HEK293 (cell line): ENCODE measurements around the gene FES.

Experiments
- CTCF ChIA-PET: fragments of 350-600 bp; formaldehyde crosslinking; extraction: SDS; loops from one replicate; lab custom pipeline; 2021; ENCODE audit warnings: antibody characterized with exemption; lab: Yijun Ruan, JAX
- POLR2A ChIA-PET: fragments of 300-600 bp; formaldehyde crosslinking; extraction: SDS; loops from one replicate; lab custom pipeline; 2020; ENCODE audit warnings: antibody characterized with exemption, inconsistent platforms; lab: Yijun Ruan, JAX
- H3K27ac ChIP-seq: fragments of 200-500 bp; sonication (Bioruptor generic); 2 replicates; pipeline ENCODE4 v1.5.1; 2014; ENCODE audit warnings: low read depth, low read length, control low read depth, inconsistent platforms; ENCODE audit errors: extremely low read depth
- H3K36me3 ChIP-seq, 2 experiments: fragments of 200-500 bp in 1 of 2; sonication (Bioruptor generic) in 1 of 2; 1 replicate in 1 of 2; 2 replicates in 1 of 2; pipeline ENCODE4 v1.5.1; 2014 to 2017; ENCODE audit warnings: inconsistent platforms in 2 of 2, low read length in 2 of 2; ENCODE audit not compliant: control insufficient read depth in 2 of 2, insufficient read depth in 1 of 2
- H3K4me1 ChIP-seq: fragments of 200-500 bp; sonication (Bioruptor generic); 2 replicates; pipeline ENCODE4 v1.5.1; 2014; ENCODE audit warnings: mild to moderate bottlenecking, low read length, inconsistent platforms; ENCODE audit not compliant: control insufficient read depth, insufficient read depth
- H3K4me3 ChIP-seq: 2 replicates; pipeline ENCODE4 v1.5.1; 2011; ENCODE audit warnings: low read depth, mild to moderate bottlenecking, control low read depth, low read length, moderate library complexity
- H3K9me3 ChIP-seq: fragments of 200-500 bp; sonication (Bioruptor generic); 2 replicates; pipeline ENCODE4 v1.5.1; 2014; ENCODE audit warnings: low read depth, low read length, inconsistent platforms; ENCODE audit not compliant: control insufficient read depth, insufficient read depth
- GLIS1 ChIP-seq: fragments of 450-650 bp; formaldehyde crosslinking; IDR thresholded peaks from 2 replicates; pipeline ENCODE4 v1.5.1; 2016; ENCODE audit warnings: missing biosample characterization, missing genetic modification characterization
- KLF9 ChIP-seq: fragments of 450-650 bp; formaldehyde crosslinking; IDR thresholded peaks from 2 replicates; pipeline ENCODE4 v1.5.1; 2016; ENCODE audit warnings: missing biosample characterization, missing genetic modification characterization, low read depth
- ZBTB17 ChIP-seq: fragments of 450-650 bp; formaldehyde crosslinking; IDR thresholded peaks from 2 replicates; pipeline ENCODE4 v1.5.1; 2016; ENCODE audit warnings: missing biosample characterization, missing genetic modification characterization
- ZIC2 ChIP-seq: fragments of 450-650 bp; formaldehyde crosslinking; IDR thresholded peaks from 2 replicates; pipeline ENCODE4 v1.5.1; 2016; ENCODE audit warnings: missing biosample characterization, missing genetic modification characterization
- ZNF138 ChIP-seq: fragments of 450-650 bp; formaldehyde crosslinking; IDR thresholded peaks from 2 replicates; pipeline ENCODE4 v1.5.1; 2016; ENCODE audit warnings: missing biosample characterization, missing genetic modification characterization, borderline replicate concordance
- ZNF335 ChIP-seq: fragments of 450-650 bp; formaldehyde crosslinking; conservative IDR thresholded peaks from 2 replicates; pipeline ENCODE4 v1.5.1; 2016; ENCODE audit warnings: missing biosample characterization, missing genetic modification characterization
- ZNF423 ChIP-seq: fragments of 450-650 bp; formaldehyde crosslinking; IDR thresholded peaks from 2 replicates; pipeline ENCODE4 v1.5.1; 2016; ENCODE audit warnings: missing biosample characterization, missing genetic modification characterization
- ZNF600 ChIP-seq: fragments of 450-650 bp; formaldehyde crosslinking; IDR thresholded peaks from 2 replicates; pipeline ENCODE4 v1.5.1; 2016; ENCODE audit warnings: missing biosample characterization, missing genetic modification characterization
- ZNF664 ChIP-seq: fragments of 450-650 bp; formaldehyde crosslinking; IDR thresholded peaks from 2 replicates; pipeline ENCODE4 v1.5.1; 2016; ENCODE audit warnings: missing biosample characterization, missing genetic modification characterization
- ZNF785 ChIP-seq: fragments of 450-650 bp; formaldehyde crosslinking; IDR thresholded peaks from 2 replicates; pipeline ENCODE4 v1.5.1; 2016; ENCODE audit warnings: missing biosample characterization, missing genetic modification characterization
- ZXDB ChIP-seq: fragments of 450-650 bp; formaldehyde crosslinking; IDR thresholded peaks from 2 replicates; pipeline ENCODE4 v1.5.1; 2016; ENCODE audit warnings: missing biosample characterization, missing genetic modification characterization
- TF ChIP-seq, protein P1 (sequence below): fragments of 450-650 bp; formaldehyde crosslinking; IDR thresholded peaks from 2 replicates; pipeline ENCODE4 v1.5.1; 2016; ENCODE audit warnings: missing biosample characterization, missing genetic modification characterization, borderline replicate concordance
- TF ChIP-seq, protein P2 (sequence below): fragments of 450-650 bp; formaldehyde crosslinking; IDR thresholded peaks from 2 replicates; pipeline ENCODE4 v1.5.1; 2016; ENCODE audit warnings: missing biosample characterization, missing genetic modification characterization
- TF ChIP-seq, protein P3 (sequence below): fragments of 450-650 bp; formaldehyde crosslinking; IDR thresholded peaks from 2 replicates; pipeline ENCODE4 v1.5.1; 2016; ENCODE audit warnings: missing biosample characterization, missing genetic modification characterization
- TF ChIP-seq, protein P4 (sequence below): fragments of 450-650 bp; formaldehyde crosslinking; IDR thresholded peaks from 2 replicates; pipeline ENCODE4 v1.5.1; 2016; ENCODE audit warnings: missing biosample characterization, missing genetic modification characterization
- TF ChIP-seq, protein P5 (sequence below): fragments of 450-650 bp; formaldehyde crosslinking; IDR thresholded peaks from 2 replicates; pipeline ENCODE4 v1.5.1; 2016; ENCODE audit warnings: missing biosample characterization, missing genetic modification characterization, borderline replicate concordance

Gene FES

DNA sequence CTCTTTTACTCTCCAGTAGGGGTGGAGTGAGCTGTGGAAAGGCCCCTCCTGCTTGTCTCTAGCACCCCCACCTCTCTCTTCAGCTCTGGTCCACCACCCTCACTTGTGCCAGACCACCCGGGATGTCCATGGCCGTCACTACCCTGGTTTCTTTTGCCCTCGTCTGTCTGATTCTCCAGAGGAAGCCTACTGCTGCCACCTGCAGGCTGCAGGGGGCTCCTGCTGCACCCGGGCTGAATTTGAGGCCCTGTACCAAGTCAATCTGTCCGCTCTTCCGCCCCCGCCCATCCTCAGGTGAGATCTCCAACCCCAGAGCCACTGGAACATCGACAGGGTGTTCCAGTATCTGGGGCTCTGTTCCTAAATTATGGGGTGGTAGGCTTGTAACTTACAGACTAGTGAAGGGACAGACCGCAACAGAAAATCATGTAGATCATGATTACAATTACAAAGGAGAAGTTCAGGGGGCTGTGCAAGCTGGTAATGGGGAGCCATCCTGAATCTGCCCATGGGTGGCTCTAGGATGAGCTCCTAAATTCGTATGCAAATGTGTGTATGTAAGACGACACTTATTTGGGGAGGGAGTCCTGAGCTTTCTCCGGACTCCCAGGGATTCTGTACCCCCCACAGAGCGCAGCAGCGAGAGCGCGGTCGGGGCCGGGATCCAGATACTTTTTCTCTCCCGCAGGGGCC lies 50.1 kb downstream of the FES start (continued):
- TF ChIP-seq, protein P1, sequence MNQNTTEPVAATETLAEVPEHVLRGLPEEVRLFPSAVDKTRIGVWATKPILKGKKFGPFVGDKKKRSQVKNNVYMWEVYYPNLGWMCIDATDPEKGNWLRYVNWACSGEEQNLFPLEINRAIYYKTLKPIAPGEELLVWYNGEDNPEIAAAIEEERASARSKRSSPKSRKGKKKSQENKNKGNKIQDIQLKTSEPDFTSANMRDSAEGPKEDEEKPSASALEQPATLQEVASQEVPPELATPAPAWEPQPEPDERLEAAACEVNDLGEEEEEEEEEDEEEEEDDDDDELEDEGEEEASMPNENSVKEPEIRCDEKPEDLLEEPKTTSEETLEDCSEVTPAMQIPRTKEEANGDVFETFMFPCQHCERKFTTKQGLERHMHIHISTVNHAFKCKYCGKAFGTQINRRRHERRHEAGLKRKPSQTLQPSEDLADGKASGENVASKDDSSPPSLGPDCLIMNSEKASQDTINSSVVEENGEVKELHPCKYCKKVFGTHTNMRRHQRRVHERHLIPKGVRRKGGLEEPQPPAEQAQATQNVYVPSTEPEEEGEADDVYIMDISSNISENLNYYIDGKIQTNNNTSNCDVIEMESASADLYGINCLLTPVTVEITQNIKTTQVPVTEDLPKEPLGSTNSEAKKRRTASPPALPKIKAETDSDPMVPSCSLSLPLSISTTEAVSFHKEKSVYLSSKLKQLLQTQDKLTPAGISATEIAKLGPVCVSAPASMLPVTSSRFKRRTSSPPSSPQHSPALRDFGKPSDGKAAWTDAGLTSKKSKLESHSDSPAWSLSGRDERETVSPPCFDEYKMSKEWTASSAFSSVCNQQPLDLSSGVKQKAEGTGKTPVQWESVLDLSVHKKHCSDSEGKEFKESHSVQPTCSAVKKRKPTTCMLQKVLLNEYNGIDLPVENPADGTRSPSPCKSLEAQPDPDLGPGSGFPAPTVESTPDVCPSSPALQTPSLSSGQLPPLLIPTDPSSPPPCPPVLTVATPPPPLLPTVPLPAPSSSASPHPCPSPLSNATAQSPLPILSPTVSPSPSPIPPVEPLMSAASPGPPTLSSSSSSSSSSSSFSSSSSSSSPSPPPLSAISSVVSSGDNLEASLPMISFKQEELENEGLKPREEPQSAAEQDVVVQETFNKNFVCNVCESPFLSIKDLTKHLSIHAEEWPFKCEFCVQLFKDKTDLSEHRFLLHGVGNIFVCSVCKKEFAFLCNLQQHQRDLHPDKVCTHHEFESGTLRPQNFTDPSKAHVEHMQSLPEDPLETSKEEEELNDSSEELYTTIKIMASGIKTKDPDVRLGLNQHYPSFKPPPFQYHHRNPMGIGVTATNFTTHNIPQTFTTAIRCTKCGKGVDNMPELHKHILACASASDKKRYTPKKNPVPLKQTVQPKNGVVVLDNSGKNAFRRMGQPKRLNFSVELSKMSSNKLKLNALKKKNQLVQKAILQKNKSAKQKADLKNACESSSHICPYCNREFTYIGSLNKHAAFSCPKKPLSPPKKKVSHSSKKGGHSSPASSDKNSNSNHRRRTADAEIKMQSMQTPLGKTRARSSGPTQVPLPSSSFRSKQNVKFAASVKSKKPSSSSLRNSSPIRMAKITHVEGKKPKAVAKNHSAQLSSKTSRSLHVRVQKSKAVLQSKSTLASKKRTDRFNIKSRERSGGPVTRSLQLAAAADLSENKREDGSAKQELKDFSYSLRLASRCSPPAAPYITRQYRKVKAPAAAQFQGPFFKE (tag by site-specific recombination): no peak
- TF ChIP-seq, protein P2, sequence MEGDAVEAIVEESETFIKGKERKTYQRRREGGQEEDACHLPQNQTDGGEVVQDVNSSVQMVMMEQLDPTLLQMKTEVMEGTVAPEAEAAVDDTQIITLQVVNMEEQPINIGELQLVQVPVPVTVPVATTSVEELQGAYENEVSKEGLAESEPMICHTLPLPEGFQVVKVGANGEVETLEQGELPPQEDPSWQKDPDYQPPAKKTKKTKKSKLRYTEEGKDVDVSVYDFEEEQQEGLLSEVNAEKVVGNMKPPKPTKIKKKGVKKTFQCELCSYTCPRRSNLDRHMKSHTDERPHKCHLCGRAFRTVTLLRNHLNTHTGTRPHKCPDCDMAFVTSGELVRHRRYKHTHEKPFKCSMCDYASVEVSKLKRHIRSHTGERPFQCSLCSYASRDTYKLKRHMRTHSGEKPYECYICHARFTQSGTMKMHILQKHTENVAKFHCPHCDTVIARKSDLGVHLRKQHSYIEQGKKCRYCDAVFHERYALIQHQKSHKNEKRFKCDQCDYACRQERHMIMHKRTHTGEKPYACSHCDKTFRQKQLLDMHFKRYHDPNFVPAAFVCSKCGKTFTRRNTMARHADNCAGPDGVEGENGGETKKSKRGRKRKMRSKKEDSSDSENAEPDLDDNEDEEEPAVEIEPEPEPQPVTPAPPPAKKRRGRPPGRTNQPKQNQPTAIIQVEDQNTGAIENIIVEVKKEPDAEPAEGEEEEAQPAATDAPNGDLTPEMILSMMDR: peak; percentile 95
- peak; percentile 17; the same call in 1 of the 2 replicates for TF ChIP-seq ZNF423 (tag by site-specific recombination)
- peak; percentile 91 for TF ChIP-seq ZNF600
- TF ChIP-seq, protein P3, sequence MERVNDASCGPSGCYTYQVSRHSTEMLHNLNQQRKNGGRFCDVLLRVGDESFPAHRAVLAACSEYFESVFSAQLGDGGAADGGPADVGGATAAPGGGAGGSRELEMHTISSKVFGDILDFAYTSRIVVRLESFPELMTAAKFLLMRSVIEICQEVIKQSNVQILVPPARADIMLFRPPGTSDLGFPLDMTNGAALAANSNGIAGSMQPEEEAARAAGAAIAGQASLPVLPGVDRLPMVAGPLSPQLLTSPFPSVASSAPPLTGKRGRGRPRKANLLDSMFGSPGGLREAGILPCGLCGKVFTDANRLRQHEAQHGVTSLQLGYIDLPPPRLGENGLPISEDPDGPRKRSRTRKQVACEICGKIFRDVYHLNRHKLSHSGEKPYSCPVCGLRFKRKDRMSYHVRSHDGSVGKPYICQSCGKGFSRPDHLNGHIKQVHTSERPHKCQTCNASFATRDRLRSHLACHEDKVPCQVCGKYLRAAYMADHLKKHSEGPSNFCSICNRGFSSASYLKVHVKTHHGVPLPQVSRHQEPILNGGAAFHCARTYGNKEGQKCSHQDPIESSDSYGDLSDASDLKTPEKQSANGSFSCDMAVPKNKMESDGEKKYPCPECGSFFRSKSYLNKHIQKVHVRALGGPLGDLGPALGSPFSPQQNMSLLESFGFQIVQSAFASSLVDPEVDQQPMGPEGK (tag by site-specific recombination): 0 out of 2 replicates have a peak, but pooled peaks have one; percentile 22
- TF ChIP-seq ZNF335 (tag by site-specific recombination): no peak
- peak; percentile 98; the same call in 1 of the 2 replicates for TF ChIP-seq GLIS1 (tag by site-specific recombination)
- TF ChIP-seq, protein P4, sequence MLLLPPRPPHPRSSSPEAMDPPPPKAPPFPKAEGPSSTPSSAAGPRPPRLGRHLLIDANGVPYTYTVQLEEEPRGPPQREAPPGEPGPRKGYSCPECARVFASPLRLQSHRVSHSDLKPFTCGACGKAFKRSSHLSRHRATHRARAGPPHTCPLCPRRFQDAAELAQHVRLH: peak; percentile 63; the same call in 1 of the 2 replicates

DNA sequence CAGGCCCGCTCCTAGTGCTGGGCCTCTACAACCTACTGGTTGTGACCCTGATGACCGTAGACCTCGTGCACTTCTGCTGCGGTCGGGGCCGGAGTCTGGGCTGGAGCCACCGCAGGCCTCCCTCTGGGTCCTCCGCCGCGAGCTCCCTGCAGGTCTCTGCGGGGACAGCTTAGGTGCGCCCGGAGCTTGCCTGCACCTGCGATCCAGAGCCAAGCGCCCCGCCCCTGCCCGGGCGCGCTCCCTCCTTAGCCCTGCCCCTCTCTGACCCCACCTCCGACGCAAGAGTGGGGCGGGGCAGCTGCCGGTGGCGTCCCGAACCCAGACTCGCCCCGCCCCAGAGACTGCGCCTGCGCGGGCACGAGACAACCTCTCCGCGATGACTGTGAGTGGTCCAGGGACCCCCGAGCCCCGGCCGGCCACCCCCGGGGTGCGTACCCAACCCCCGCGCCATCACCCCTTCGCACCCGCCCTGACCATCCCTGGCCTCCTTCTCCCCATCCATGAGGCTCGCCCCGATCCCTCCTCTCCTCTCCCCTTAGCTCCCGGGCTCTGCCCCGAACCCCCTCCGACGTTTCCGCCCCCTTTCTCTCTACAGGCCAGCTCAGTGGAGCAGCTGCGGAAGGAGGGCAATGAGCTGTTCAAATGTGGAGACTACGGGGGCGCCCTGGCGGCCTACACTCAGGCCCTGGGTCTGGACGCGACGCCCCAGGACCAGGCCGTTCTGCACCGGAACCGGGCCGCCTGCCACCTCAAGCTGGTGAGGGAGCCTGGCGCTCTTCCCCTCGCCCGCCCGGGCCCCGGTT lies 50.8 kb downstream of the FES start, which contains the start of gene UNC45A:
Gene UNC45A, plus strand, starts transcription at position 337 of the 803 bp plus-strand sequence. Its CDS starts 40 bp downstream, at position 377.
- 0 out of 2 replicates have a peak, but pooled peaks cover 2% of the 10 kb centered on the region for H3K4me1 ChIP-seq
- H3K27ac ChIP-seq: peak within 1 kb of the TSS; percentile 62
- peaks cover 27 to 36% of the 10 kb centered on the region in 2 experiments; a peak in 2 of 3 replicates for H3K36me3 ChIP-seq
- POLR2A ChIA-PET: interaction anchor here (0.6 to 11.4 kb wide), 21 partner anchors 8 to 691 kb away, joined by 3 to 179 read pairs (median 5); partner anchors contain the start of genes BLM, IQGAP1, MAN2A2 and PRC1
- H3K9me3 ChIP-seq: no peaks in the 10 kb centered on the region
- H3K4me3 ChIP-seq: peak within 1 kb of the TSS; percentile 83
- CTCF ChIA-PET: interaction anchor here (0.6 to 11.7 kb wide), 36 partner anchors 8 to 769 kb away, joined by 3 to 163 read pairs (median 5); partner anchors contain the start of genes BLM, FES, MAN2A2 and PRC1
- TF ChIP-seq ZBTB17 (peak; percentile 70), ZXDB (tag by site-specific recombination) (peak; percentile 86), KLF9 (tag by site-specific recombination) (peak; percentile 90), ZNF785 (tag by site-specific recombination) (no peak), ZNF138 (tag by site-specific recombination) (no peak), ZIC2 (tag by site-specific recombination) (peak; percentile 95), ZNF664 (tag by site-specific recombination) (no peak)
- TF ChIP-seq, protein P3 (tag by site-specific recombination): peak; percentile 94
- TF ChIP-seq, protein P5, sequence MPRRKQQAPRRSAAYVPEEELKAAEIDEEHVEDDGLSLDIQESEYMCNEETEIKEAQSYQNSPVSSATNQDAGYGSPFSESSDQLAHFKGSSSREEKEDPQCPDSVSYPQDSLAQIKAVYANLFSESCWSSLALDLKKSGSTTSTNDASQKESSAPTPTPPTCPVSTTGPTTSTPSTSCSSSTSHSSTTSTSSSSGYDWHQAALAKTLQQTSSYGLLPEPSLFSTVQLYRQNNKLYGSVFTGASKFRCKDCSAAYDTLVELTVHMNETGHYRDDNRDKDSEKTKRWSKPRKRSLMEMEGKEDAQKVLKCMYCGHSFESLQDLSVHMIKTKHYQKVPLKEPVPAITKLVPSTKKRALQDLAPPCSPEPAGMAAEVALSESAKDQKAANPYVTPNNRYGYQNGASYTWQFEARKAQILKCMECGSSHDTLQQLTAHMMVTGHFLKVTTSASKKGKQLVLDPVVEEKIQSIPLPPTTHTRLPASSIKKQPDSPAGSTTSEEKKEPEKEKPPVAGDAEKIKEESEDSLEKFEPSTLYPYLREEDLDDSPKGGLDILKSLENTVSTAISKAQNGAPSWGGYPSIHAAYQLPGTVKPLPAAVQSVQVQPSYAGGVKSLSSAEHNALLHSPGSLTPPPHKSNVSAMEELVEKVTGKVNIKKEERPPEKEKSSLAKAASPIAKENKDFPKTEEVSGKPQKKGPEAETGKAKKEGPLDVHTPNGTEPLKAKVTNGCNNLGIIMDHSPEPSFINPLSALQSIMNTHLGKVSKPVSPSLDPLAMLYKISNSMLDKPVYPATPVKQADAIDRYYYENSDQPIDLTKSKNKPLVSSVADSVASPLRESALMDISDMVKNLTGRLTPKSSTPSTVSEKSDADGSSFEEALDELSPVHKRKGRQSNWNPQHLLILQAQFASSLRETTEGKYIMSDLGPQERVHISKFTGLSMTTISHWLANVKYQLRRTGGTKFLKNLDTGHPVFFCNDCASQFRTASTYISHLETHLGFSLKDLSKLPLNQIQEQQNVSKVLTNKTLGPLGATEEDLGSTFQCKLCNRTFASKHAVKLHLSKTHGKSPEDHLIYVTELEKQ: no peak
